ENCODE data around the gene SCN1A. TPM values are rescaled to one million over a fixed set of nuclear protein-coding genes. Genes with fewer than 3 reads are reported as not detected.

Gene SCN1A
- total RNA-seq, 6 donors from 2014 or later = 11.5 to 42.2 (median 17.6) TPM

GRCh38 chr2:166155589-166155988, 27.8 kb upstream of the SCN1A start:
- Histone ChIP-seq H3K36me3 (no peaks in the 10 kb centered on the region), H3K4me3 (no peak overlapping the region), H3K9me3 (no peaks in the 10 kb centered on the region), H3K27me3 (no peaks in the 10 kb centered on the region), H3K27ac (no peak overlapping the region), H3K4me1 (no peaks in the 10 kb centered on the region)
- no peak for DNase-seq
- ATAC-seq (ENCODE audit: low FRiP score in 2 of 2) = no peak
- TF ChIP-seq EP300 (IDR thresholded peaks at IDR 0.05) (no peak), POLR2A (IDR thresholded peaks at IDR 0.05) (no peak), CTCF (IDR thresholded peaks at IDR 0.05) (no peak), POLR2AphosphoS5 (IDR thresholded peaks at IDR 0.05) (no peak)
- 73 to 89% methylated on average over 2 of the region's 2 CpGs for WGBS, 2 donors

GRCh38 chr2:166154685-166155338, 27.0 kb upstream of the SCN1A start:
- Histone ChIP-seq H3K27me3 (no peaks in the 10 kb centered on the region), H3K4me1 (no peaks in the 10 kb centered on the region), H3K4me3 (no peak overlapping the region), H3K9me3 (no peaks in the 10 kb centered on the region), H3K36me3 (no peaks in the 10 kb centered on the region), H3K27ac (no peak overlapping the region)
- WGBS, 2 donors = 63 to 64% methylated on average over 3 of the region's 3 CpGs
- no peak for DNase-seq
- TF ChIP-seq POLR2A (IDR thresholded peaks at IDR 0.05) (no peak), EP300 (IDR thresholded peaks at IDR 0.05) (no peak), CTCF (IDR thresholded peaks at IDR 0.05) (no peak), POLR2AphosphoS5 (IDR thresholded peaks at IDR 0.05) (no peak)
- no peak for ATAC-seq (ENCODE audit: low FRiP score in 2 of 2)

- TF ChIP-seq POLR2A (IDR thresholded peaks at IDR 0.05) = no peak
- no peak for TF ChIP-seq POLR2AphosphoS5 (IDR thresholded peaks at IDR 0.05)
- no peak for TF ChIP-seq EP300 (IDR thresholded peaks at IDR 0.05)
- no peak for TF ChIP-seq CTCF (IDR thresholded peaks at IDR 0.05)
- Histone ChIP-seq H3K36me3 (no peaks in the 10 kb centered on the region), H3K27ac (no peak overlapping the region), H3K4me1 (no peaks in the 10 kb centered on the region), H3K9me3 (no peaks in the 10 kb centered on the region), H3K4me3 (no peak overlapping the region), H3K27me3 (no peaks in the 10 kb centered on the region)
- DNase-seq (no peak), ATAC-seq (ENCODE audit: low FRiP score in 2 of 2) (no peak)
Measured at GRCh38 chr2:166152064-166152463, 24.2 kb upstream of the SCN1A start.

GRCh38 chr2:166148500-166149400, 20.9 kb upstream of the SCN1A start:
- H3K27me3 ChIP-seq = no peaks in the 10 kb centered on the region
- TF ChIP-seq POLR2A (IDR thresholded peaks at IDR 0.05) (no peak), CTCF (IDR thresholded peaks at IDR 0.05) (no peak), POLR2AphosphoS5 (IDR thresholded peaks at IDR 0.05) (no peak), EP300 (IDR thresholded peaks at IDR 0.05) (no peak)
- WGBS, 2 donors = 66 to 72% methylated on average over 7 of the region's 7 CpGs
- no peak for ATAC-seq (ENCODE audit: low FRiP score in 2 of 2)
- no peak overlapping the region for H3K27ac ChIP-seq
- no peaks in the 10 kb centered on the region for H3K4me1 ChIP-seq
- no peak for DNase-seq
- H3K4me3 ChIP-seq = no peak overlapping the region
- no peaks in the 10 kb centered on the region for H3K9me3 ChIP-seq
- H3K36me3 ChIP-seq = no peaks in the 10 kb centered on the region

Data from upper lobe of left lung (tissue), 6 donors.